NCI-H2107 treated with DMSO at 0.1 percent for 48 hours (cell line): ENCODE measurements around the gene TMEM158.
A peak's percentile ranks its signal among the peaks of the same experiment; 100 is the strongest.

Source experiments
- DNase-seq: peaks from one replicate; lab custom pipeline; 2025; ENCODE audit not compliant: unreplicated experiment; lab: John Stamatoyannopoulos, UW

Gene TMEM158

GRCh38 chr3:45234250-45234649 is 8.2 kb upstream of the TMEM158 start:
- no peak for DNase-seq

- DNase-seq = no peak
These were observed 6.4 kb upstream of the TMEM158 start for GRCh38 chr3:45232521-45232920.

- DNase-seq = peak; percentile 22
These were observed 1.9 kb upstream of the TMEM158 start for GRCh38 chr3:45227946-45228345.

- DNase-seq = no peak
These were observed 1.2 kb upstream of the TMEM158 start for GRCh38 chr3:45227071-45227820.

- no peak for DNase-seq
These were observed 452 bp downstream of the TMEM158 start for GRCh38 chr3:45225465-45226205.

- DNase-seq = no peak
These were observed 1.1 kb downstream of the TMEM158 start for GRCh38 chr3:45224824-45225464.

- no peak for DNase-seq
These were observed 2.0 kb downstream of the TMEM158 start for GRCh38 chr3:45223889-45224727.

GRCh38 chr3:45219694-45220093 is 6.4 kb downstream of the TMEM158 start:
- DNase-seq = no peak

GRCh38 chr3:45218578-45219390 is 7.3 kb downstream of the TMEM158 start:
- DNase-seq = no peak

GRCh38 chr3:45216021-45216609 is 10.0 kb downstream of the TMEM158 start:
- no peak for DNase-seq

GRCh38 chr3:45215466-45215865 is 10.6 kb downstream of the TMEM158 start:
- DNase-seq = no peak

- DNase-seq = no peak
These were observed 11.9 kb downstream of the TMEM158 start for GRCh38 chr3:45214061-45214680.

- no peak for DNase-seq
These were observed 14.0 kb downstream of the TMEM158 start for GRCh38 chr3:45212095-45212468.

GRCh38 chr3:45211466-45212094 is 14.5 kb downstream of the TMEM158 start:
- DNase-seq = no peak

- DNase-seq = no peak
These were observed 15.6 kb downstream of the TMEM158 start for GRCh38 chr3:45210308-45211041.

GRCh38 chr3:45209526-45209925 is 16.6 kb downstream of the TMEM158 start:
- DNase-seq = no peak

- no peak for DNase-seq
These were observed 17.5 kb downstream of the TMEM158 start for GRCh38 chr3:45208586-45208985.

- DNase-seq = no peak
These were observed 18.6 kb downstream of the TMEM158 start for GRCh38 chr3:45207446-45207845.
